Panc1 (cell line): ENCODE measurements around the gene DIMT1. TPM values are rescaled to one million over a fixed set of nuclear protein-coding genes. Genes with fewer than 3 reads are reported as not detected.
A peak's percentile ranks its signal among the peaks of the same experiment; 100 is the strongest.

Experiments used
- ATAC-seq: fragments of 200-7000 bp; cut with Tn5 transposase; 2 replicates; pipeline ENCODE4 v1.9.1; 2020; ENCODE audit warnings: mild to moderate bottlenecking, moderate library complexity
- BruUV-seq: library from RNA; stranded (reverse); fragments of 400-500 nt; replicated peaks from 2 replicates; lab custom pipeline; 2021; lab: Mats Ljungman, UMichigan
- CTCF ChIA-PET: fragments of 300-600 bp; sonication (Branson Sonifier 250); formaldehyde crosslinking; loops from one replicate; lab custom pipeline; 2022; ENCODE audit warnings: antibody characterized with exemption; lab: Charles Lee
- POLR2A ChIA-PET: fragments of 300-600 bp; sonication (Branson Sonifier 250); formaldehyde crosslinking; loops from one replicate; lab custom pipeline; 2022; ENCODE audit warnings: antibody characterized with exemption; lab: Charles Lee
- DNase-seq: peaks from one replicate; pipeline ENCODE4 v3.0.0-alpha.2; 2010; ENCODE audit warnings: low read depth, low spot score
- H3K27ac ChIP-seq: 2 replicates; pipeline ENCODE4 v1.5.1; 2011; ENCODE audit warnings: mild to moderate bottlenecking, low read length, inconsistent platforms
- H3K27me3 ChIP-seq: fragments of 200-500 bp; sonication (Bioruptor generic); 2 replicates; pipeline ENCODE4 v1.6.0; 2014; ENCODE audit warnings: low read length, inconsistent platforms; ENCODE audit not compliant: control insufficient read depth, insufficient read depth
- H3K36me3 ChIP-seq: fragments of 200-500 bp; sonication (Bioruptor generic); 2 replicates; pipeline ENCODE4 v1.5.1; 2014; ENCODE audit warnings: inconsistent platforms, mild to moderate bottlenecking, low read length, moderate library complexity; ENCODE audit not compliant: control insufficient read depth, insufficient read depth
- H3K4me1 ChIP-seq: 2 replicates; pipeline ENCODE4 v1.5.1; 2011; ENCODE audit warnings: inconsistent platforms, mild to moderate bottlenecking, low read length, moderate library complexity; ENCODE audit not compliant: control insufficient read depth, insufficient read depth
- H3K4me3 ChIP-seq, 2 experiments: 2 replicates each; pipeline ENCODE4 v1.5.1; 2011 to 2012; ENCODE audit warnings: low read depth in 2 of 2, low read length in 2 of 2, mild to moderate bottlenecking in 2 of 2, inconsistent platforms in 1 of 2, moderate library complexity in 1 of 2
- H3K9me3 ChIP-seq: fragments of 200-500 bp; sonication (Bioruptor generic); 2 replicates; pipeline ENCODE4 v1.5.1; 2014; ENCODE audit warnings: low read depth, mild to moderate bottlenecking, inconsistent platforms, low read length, moderate library complexity; ENCODE audit not compliant: control insufficient read depth, insufficient read depth
- CTCF ChIP-seq: fragments of 450-650 bp; IDR thresholded peaks from 2 replicates; pipeline ENCODE4 v1.5.1; 2017; ENCODE audit warnings: mild to moderate bottlenecking
- POLR2AphosphoS5 ChIP-seq: IDR thresholded peaks from 2 replicates; pipeline ENCODE4 v1.6.1; 2012; ENCODE audit warnings: mild to moderate bottlenecking, low read depth, low read length, moderate library complexity
- REST ChIP-seq, 2 experiments: IDR thresholded peaks; 2 replicates each; pipeline ENCODE4 v1.6.1; 2011 to 2012; ENCODE audit warnings: low read depth in 2 of 2, control low read depth in 1 of 2, low read length in 1 of 2, mild to moderate bottlenecking in 1 of 2, moderate library complexity in 1 of 2; ENCODE audit not compliant: insufficient read depth in 1 of 2
- SIN3A ChIP-seq: IDR thresholded peaks from 2 replicates; pipeline ENCODE4 v1.6.1; 2012; ENCODE audit warnings: low read depth, mild to moderate bottlenecking, low read length, moderate library complexity, borderline replicate concordance; ENCODE audit not compliant: insufficient read depth
- TCF7L2 ChIP-seq: IDR thresholded peaks from 2 replicates; pipeline ENCODE4 v1.6.1; 2011; ENCODE audit warnings: mild to moderate bottlenecking, low read depth, low read length, inconsistent platforms
- in situ Hi-C: cut with HindIII; loops from 2 replicates; pipeline ENCODE4 v1.10.0; 2016; ENCODE audit warnings: low sequenced_read_pairs, low pct_unique_long_range_greater_than_20kb
- intact Hi-C: fragments of 100-400 bp; cut with micrococcal nuclease; formaldehyde crosslinking; loops from one replicate; pipeline ENCODE4 v1.10.0; 2022; ENCODE audit not compliant: unreplicated experiment
- total RNA-seq: library from RNA; stranded (reverse); gene quantifications from one replicate; pipeline ENCODE4 v1.2.1, GENCODE V29; 2021; ENCODE audit not compliant: unreplicated experiment

Gene DIMT1
- total RNA-seq, 1 experiment from 2014 or later, result 37.2 TPM

- intact Hi-C loops, result no loop called here
- Histone ChIP-seq H3K9me3 (no peaks in the 10 kb centered on the region), H3K4me1 (no peaks in the 10 kb centered on the region), H3K36me3 (peaks cover 34% of the 10 kb centered on the region), H3K27me3 (no peaks in the 10 kb centered on the region), H3K27ac (no peak overlapping the region), H3K4me3 (no peak overlapping the region)
- in situ Hi-C loops, result no loop called here
- no peak for ATAC-seq
- TF ChIP-seq SIN3A (no peak), REST (IDR thresholded peaks at IDR 0.05; ENCODE audit: insufficient read depth in 1 of 2, low read depth in 2 of 2, low read length in 1 of 2) (no peak), CTCF (no peak), TCF7L2 (no peak), POLR2AphosphoS5 (no peak)
- BruUV-seq, result no TSS peak
- ChIA-PET POLR2A (no interaction called here), CTCF (no interaction called here)
- DNase-seq, result no peak
These were observed 18.6 kb downstream of the DIMT1 start for GRCh38 chr5:62385131-62385530.

- intact Hi-C loops (no loop called here), in situ Hi-C loops (no loop called here)
- no peak overlapping the region for H3K4me3 ChIP-seq
- no peaks in the 10 kb centered on the region for H3K4me1 ChIP-seq
- CTCF ChIA-PET, result no interaction called here
- peak; percentile 71 for ATAC-seq
- H3K27me3 ChIP-seq, result no peaks in the 10 kb centered on the region
- peaks cover 22% of the 10 kb centered on the region for H3K36me3 ChIP-seq
- H3K9me3 ChIP-seq, result no peaks in the 10 kb centered on the region
- peak; percentile 10 for DNase-seq
- BruUV-seq, result no TSS peak
- TF ChIP-seq SIN3A (no peak), TCF7L2 (no peak), REST (IDR thresholded peaks at IDR 0.05; ENCODE audit: insufficient read depth in 1 of 2, low read depth in 2 of 2, low read length in 1 of 2) (no peak), POLR2AphosphoS5 (no peak), CTCF (no peak)
- POLR2A ChIA-PET, result interaction anchor here (0.6 kb wide), 1 partner anchor 18 kb away, joined by 4 read pairs; no protein-coding TSS in a partner anchor
- no peak overlapping the region for H3K27ac ChIP-seq
These were observed 27.6 kb downstream of the DIMT1 start for GRCh38 chr5:62376064-62376463.
